ENCODE data around the gene ELF2.
A peak's percentile ranks its signal among the peaks of the same experiment; 100 is the strongest.
"Not testable (repeated sequence)": the region's sequence is repeated elsewhere in the genome, so short reads cannot be mapped to it uniquely, and the experiment has no call there.

The ELF2 gene

DNA sequence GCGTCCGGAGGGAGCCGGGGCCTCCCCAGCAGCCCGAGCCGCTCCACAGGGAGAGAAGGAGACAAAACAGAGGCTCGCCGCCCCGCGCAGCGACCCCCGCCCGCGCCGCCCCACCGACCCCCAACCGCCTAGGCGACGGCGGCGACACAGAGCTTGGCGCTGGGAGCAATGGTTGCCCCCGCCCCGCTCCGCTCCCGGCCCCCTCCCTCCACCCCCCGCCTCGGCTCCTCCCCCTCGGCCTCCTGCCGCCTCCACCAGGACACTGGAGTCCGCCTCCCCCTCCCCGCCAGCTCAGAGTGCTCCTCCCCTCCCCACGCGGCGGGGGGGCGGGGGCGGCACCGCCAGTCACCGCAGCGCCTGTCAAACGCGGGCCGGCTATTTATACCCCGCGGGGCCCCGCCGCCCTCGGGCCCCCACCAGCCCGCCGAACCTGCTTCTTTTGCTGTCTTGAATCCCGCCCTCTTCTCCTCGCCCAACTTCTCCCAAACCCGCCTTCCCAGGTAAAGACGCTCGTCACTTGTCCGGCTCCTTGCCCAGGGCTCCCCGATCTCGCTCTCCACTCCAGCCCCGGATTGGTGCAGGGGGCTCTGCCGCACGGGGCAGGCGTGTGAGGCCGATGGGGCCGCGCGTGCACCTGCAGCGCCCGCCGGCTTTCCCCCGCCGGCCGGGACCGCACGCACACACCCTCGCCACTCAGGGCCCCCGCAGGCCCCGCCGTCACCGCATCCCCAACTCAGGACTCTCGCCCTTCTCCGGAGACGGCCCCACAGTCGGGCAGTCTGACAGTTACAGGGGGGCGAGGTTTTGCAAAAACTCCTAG is at the start of gene ELF2:
Gene ELF2, minus strand, starts transcription at position 170 of the 820 bp plus-strand sequence. CDS start 39,517 bp downstream, outside the sequence.
- peak; percentile 81 for DNase-seq

DNA sequence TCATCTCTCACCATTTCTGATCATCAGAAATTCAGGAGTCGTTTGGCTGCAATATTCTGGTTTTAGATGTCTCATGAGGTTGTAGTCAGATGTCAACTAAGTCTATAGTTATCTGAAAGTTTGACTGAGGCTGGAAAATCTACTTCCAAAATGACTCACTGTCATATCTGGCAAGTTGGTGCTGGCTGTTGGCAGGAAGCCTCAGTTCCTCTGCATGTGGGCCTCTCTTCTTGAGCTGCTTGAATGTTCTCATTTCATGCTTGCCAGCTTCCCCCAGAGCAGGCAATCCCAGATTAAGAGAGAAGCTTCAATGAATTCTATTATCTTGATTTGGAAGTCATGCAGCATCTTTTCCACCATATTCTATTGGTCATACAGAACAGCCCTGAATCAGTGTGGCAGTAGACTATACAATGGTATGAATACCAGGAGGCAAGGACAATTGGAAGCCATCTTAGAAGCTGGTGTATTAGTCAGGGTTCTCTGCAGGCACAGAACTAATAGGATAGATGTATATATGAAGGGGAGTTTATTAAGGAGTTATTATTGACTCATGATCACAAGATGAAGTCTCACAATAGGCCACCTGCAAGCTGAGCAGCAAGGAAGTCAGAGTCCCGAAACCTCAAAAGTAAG is 46.8 kb upstream of the ELF2 start:
- peak; percentile 31 for DNase-seq

DNA sequence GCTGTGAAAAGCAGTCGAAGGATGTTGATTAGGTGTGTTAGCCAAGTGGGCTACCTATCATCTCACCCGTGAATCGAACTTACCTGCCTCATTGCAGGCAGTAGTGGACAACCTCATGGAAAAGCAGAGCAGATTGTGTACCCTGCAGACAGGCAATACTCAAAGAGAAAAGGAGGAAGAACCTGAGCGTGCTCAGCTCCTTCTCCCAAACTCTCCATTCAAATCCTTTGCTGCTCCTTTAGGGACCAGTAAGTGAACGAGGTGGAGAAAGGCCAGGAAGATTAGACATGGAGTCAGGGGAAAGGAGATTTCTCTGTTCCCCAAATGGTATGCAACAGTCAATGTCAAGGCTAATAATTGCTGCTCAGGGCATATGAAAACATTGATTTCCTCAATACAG is 45.2 kb upstream of the ELF2 start:
- no peak for DNase-seq

DNA sequence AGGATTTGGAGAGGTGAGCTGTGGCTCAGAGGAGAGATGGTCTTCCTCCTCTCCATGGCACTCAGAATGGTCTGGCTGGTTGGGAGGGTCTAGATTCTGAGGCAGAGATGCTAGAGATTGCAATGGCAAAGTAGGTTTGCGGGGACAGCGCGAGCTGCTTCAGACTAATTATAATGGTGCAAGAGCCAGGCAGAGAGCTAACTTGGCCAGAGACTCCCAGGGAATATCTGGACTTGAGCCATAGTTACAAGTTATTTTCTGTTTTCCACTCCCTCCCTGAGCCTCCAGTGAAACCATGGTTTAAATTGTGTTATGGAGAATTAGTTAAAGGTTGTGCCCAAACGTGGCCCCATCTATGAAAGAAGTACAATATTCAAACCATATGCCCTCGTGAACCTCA is 44.7 kb upstream of the ELF2 start:
- DNase-seq = no peak

DNA sequence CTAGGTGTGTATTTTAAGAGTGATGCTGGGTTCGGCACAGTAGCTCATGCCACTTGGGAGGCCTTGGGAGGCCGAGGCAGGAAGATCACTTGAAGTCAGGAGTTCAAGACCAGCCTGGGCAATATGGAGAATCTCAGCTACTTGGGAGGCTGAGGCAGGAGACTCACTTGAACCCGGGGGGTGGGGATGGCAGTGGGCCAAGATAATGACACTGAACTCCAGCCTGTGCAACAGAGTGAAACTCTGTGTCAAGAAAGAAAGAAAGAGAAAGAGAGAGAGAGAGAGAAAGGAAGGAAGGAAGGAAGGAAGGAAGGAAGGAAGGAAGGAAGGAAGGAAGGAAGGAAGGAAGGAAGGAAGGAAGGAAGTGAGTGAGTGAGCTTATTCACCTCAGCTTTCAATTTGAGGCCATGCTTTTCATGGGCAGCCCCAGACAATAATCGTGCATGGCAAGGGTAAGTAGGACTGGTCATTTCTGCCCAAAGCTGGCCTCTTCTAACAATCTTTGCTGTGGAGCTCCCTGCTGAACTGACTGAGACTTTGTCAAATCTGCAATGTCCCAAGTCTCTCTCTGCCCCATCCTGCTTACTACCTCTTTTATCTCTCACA is 42.5 kb upstream of the ELF2 start:
- peak; percentile 6 for DNase-seq

DNA sequence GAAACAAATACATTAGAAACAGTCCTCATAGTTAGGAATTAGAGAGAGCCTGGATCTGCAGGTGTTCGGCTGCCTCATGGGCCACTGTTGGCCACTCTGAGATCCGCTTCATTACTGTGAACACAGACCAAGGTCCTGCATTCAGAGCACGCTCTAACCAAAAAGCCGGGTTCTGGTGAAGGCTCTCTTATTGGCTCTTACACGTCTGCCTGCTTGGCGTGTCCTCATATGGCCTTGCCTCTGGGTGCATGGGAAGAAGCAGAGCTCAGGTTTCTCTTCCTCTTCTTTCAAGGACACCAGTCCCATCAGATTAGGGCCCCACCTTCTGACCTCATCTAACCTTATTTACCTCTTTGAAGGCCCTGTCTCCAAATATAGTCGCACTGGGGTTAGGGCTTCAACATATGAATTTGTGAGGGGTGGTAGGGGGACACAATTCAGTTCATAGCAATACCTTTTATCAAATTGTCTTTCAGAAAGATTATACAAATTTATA is 37.1 kb upstream of the ELF2 start:
- no peak for DNase-seq

DNA sequence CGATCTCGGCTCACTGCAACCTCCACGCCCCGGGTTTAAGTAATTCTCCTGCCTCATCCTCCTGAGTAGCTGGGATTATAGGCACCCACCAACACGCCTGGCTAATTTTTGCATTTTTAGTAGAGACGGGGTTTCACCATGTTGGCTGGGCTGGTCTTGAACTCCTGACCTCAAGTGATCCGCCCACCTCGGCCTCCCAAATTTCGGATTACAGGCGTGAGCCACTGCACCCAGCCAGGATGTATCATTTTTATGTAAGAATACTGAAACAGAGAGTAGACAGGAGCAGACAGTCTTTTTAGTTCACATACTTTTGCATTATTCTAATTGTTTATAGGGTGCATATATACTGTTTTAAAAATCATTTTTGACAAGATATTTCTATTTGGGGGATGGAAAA is 36.6 kb upstream of the ELF2 start:
- DNase-seq = not testable (repeated sequence)

DNA sequence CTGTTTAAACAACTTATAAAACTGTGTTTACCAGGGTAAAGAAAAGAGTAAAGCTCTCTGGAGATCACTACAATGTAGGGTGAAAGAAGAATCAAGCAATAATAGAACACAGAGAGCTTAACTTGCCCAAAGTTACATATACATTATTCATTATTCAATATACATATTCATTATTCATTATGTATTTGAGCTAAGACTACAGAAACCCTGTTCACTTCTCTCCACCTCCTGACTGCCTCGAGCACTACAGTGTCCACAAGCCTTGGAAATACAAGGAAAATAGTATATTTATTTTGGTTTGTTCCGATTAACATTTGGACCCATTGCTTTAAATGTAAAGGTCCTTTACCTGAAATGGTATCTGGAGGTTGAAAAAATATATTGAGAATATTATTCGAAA is 35.9 kb upstream of the ELF2 start:
- no peak for DNase-seq

DNA sequence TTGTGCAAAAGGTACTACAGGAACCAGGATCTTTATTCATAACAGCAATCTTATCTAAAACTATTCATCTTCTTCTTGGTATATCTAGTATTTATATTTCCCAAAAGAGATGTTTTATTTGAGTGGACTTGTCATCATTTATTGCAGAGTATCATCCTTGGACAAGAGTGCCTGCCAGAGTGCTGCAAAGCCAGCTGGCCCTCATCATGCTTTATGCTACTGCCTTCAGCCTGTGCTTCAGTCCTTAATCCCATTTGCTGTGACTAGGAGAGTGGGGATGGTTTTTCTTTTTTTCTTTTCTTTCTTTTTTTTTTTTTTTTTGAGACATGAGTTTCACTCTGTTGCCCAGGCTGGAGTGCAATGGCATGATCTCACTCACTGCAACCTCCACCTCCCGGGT is 33.5 kb upstream of the ELF2 start:
- DNase-seq = no peak

DNA sequence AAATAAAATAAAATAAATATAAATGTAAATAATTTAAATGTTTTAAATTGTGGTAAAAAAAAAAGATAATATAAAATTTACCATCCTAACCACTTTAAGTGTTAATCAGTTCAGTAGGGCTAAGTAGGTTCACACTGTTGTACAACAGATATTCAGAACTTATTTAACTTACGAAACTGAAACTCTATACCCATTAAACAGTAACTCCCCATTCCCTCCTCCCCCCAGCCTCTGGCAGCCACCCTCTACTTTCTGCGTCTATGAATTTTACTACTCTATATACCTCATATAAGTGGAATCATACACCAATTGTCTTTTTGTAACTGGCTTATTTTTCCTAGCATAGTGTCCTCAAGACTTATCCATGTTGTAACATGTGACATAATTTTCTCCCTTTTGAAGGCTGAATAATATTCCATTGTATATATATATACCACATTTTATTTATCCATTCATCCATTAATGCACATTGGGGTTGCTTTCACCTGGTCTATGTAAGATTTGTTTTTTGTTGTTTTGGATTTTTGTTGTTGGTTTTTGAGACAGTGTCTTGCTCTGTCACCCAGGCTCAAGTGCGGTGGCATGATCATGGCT is 32.5 kb upstream of the ELF2 start:
- no peak for DNase-seq

DNA sequence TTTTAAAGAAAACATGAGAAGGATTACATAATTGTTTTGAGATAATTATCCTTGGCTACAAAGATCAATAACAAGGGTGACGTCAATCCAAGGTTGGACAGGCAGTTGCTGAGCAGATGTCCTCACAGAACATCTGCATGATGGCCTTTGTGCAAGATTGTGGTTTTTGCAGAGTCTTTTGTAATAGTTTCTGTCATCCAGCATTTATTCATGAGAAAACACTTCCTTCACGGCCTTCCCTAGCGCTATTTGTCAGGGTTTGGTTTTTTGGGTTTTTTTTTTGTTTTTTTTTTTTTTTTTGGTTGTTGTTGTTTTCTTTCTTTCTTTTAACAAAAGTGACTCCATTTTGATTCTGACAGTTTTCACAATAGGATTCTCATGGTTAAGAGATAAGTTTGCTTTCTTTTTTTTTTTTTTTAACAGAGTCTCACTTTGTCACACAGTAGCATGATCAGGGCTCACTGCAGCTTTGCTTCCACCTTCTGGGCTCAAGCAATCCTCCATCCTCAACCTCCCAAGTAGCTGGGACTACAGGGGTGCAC is 31.5 kb upstream of the ELF2 start:
- DNase-seq = no peak

DNA sequence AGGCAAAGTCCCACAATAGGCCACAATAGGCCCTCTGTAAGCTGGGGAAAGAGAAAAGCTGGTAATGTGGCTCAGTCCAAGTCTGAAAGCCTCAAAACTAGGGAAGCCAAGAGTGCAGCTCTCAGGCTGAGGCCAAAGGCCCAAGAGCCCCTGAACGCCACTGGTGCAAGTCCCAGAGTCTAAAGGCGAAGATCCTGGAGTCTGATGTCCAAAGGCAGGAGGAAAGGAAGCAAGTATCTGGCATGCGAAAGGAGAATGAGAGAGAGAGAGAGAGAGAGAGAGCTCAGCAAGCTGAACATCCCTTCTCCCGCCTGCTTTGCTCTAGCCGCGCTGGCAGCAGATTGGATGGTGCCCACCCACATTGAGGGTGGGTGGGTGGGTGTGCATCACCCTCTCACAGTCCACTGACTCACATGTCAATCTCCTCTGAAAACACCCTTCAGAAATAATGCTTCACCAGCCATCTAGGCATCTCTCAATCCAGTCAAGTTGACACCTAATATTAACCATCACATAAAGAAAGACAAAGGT is 30.9 kb upstream of the ELF2 start:
- no peak for DNase-seq

DNA sequence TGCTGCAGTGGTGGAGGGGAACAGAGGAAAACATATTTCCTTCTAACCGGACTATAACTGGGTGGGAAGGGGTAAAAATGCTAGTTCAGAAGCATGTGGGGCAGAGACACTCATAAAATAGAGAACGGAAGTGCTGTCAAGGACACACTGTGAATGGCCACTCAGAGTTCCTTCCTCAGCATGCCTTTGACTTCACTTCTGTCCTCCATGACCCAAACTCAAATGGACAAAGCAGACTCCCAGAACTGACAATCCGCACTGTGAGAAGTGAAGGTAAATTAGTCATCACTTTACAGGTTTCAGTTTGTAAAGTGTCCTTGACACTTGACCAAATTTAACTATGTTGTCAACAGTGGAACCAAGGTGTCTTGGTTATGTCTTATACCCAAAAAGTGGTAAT is 30.2 kb upstream of the ELF2 start:
- DNase-seq = no peak

DNA sequence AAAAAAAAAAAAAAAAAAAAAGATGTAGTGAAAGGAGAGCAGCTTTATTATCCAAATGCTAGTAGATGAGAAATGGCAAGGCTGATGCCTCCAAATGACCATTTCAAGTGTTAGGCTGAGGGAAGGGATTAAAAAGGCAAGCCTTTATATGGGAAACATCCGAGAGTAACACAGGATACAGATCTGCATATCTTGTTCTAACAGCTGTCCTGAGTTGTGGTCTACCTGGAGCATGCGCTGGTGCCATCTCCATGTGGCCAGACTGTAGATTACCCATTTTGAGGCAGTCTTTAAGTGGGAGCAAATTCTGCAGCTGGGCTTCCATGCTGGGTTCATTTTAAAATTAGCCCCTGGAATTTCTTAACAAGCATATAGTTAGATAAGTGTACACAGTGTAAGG is 26.0 kb upstream of the ELF2 start:
- no peak for DNase-seq

DNA sequence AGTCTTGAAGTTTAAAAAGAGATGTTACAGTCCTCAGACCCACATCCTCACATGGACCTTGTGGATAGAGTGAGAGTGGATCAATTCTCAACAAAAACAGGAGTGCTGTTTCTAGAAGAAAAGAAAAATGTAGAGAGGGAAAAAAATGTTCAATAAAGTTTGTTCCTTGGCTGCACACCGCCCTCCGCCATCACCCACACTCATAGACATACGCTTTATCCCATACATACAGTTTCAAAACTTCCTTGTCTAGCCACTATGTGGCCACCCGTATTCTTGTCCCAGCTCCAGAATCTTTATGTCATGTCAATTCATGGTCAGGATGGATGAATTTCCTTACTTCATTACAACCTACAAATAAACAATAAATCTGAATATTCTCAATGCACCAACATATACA is 23.5 kb upstream of the ELF2 start:
- DNase-seq = no peak

DNA sequence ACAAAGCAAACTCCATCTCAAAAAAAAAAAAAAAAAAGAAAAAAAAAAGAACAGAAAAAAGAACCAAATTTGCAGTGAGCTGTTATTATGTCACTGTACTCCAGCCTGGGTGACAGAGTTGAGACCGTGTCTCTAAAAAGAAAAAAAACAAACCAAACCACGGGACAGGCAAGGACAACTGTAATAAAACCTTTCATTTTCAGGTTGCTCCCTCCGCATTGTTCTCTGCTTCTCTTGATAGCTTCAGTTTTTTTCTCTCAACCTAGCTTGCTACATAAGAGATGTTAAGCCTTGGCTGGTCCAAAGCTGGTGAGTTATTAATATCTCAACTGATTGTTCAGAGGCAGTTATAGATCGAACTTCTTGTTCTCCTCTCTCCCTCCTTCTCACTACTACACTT is 23.1 kb upstream of the ELF2 start:
- no peak for DNase-seq

DNA sequence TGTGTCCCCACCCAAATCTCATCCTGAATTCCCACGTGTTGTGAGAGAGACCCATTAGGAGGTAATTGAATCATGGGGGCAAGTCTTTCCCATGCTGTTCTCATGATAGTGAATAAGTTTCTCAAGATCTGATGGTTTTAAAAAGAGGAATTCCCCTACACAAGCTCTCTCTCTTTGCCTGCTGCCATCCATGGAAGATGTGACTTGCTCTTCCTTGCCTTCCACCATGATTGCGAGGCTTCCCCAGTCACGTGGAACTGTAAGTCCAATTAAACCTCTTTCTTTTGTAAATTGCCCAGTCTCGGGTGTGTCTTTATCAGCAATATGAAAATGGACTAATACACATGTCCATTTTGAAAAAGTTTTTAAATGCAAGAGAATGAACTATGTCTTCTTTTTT is 20.2 kb upstream of the ELF2 start:
- DNase-seq = not testable (repeated sequence)

DNA sequence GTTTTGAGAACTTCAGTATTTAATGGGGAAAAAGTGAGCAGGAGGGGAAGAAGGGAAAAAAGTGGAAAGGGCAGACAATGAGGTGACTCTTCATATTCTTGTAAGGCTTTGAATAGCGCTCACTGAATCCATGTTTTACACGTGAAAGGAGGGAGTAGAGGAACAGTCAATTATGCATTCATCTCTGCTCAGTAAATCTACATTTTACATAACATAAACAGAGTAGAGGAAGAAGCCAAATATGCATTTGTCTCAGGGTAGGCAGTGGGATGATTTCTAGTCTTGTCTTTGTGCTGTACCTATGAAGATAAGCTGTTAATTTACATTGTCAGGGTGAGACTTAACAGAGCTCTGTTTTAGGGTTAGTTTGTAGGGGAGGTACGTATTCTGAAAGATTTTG is 19.4 kb upstream of the ELF2 start:
- DNase-seq = no peak

DNA sequence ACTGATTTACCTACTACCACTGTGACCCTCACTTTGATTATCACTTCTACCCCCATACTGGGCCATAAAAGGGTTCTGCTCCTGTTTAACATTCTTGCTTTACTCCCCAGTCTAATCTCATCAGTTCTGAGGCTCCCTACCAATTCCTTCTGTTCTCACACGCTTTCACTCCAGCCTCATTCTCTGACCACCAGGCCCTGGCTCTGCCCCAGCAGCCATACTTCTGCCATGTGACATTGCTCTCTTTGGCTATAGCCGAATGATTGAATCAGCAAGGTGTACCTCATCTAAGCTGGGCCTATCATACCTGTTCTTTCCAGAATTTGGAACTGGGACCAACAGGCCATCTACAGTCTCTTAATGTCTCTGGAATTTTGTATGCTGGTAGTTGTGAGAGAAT is 14.4 kb upstream of the ELF2 start:
- no peak for DNase-seq

DNA sequence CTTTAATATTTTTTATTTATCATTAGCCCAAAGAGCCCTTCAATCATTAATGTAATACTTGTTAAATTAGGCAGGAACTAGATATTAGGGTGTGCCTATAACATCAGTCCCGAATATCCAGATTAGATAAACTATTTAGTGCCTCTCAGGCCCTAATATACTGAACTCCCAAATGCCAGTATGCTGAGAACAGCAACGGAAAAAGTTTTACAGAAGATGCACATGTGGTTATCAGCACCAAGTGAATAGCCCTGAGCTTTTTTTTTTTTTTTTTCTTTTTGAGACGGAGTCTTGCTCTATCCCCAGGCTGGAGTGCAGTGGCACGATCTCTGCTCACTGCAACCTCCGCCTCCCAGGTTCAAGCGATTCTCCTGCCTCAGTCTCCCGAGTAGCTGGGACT is 13.0 kb upstream of the ELF2 start:
- no peak for DNase-seq

DNA sequence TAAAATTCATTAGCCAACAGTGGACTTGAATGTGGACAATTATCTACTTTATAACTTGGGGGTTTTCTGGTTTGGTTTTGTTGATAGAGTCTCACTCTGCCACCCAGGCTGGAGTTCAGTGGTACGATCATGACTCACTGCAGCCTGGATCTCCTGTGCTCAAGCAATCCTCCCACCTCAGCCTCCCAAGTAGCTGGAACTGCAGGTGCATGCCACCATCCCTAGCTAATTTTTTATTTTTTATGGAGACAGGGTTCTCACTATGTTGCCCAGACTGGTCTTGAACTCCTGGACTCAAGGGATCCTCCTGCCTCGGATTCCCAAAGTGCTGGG is 12.4 kb upstream of the ELF2 start:
- no peak for DNase-seq

DNA sequence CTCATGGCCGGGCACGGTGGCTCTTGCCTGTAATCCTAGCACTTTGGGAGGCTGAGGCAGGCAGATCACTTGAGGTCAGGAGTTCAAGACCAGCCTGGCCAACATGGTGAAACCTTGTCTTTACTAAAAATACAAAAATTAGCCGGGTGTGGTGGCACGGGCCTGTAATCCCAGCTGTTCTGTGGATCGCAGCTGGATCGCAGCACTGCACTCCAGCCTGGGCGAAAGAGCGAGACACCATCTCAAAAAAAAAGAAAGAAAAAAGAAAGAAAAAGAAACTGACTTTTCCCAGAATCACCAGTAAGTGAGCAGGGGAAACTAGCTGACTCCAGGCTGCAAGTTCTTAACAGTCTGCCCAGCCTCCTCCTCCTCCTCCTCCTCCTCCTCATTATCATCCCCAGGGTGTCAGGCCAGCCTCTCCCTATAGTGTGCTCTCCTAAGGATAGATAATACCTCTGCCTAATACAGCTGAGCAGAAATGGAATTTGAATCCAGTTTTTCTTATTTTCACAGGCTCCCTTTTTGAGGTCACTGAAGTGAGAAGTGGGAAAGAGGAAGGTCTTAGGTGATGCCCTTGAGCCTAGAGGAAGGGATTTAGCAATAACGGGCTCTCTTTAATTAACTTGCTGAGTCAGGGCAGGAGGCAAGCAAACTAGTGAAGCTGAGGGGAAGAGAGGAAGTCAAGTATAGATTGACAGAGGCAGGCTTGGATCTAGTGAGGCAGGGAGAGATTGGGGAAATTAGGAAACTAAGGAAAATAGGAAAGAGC is 11.8 kb upstream of the ELF2 start:
- DNase-seq = no peak

DNA sequence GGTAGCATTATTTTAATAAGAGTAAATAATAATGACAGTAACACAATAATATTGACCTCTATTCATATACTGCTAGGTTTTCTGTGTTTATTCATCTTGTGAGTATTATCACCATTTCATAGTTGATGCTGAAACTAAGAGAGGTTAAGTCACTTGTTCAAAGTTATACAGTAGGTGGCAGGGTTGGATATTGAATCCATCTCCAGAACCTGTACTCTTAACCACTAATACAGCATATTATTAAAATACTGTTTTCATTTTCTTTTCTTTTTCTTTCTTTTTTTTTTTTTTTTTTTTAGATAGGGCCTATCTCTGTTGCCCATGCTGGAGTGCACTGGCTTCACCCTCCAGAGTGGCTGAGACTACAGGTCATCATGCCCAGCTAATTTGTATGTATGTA is 7.1 kb upstream of the ELF2 start:
- no peak for DNase-seq
